GM19452 (cell line): ENCODE results near the gene SYT3.
"Not testable (repeated sequence)": the region's sequence is repeated elsewhere in the genome, so short reads cannot be mapped to it uniquely, and the experiment has no call there.

Source experiments
- ATAC-seq: cut with Tn5 transposase; IDR thresholded peaks from one replicate; pipeline ENCODE4 v1.9.1; 2021; ENCODE audit not compliant: unreplicated experiment

SYT3 gene

GRCh38 chr19:50636317-50637085, 3.2 kb downstream of the SYT3 start:
- no peak for ATAC-seq

GRCh38 chr19:50633973-50634372, 5.7 kb downstream of the SYT3 start:
- no peak for ATAC-seq

- no peak for ATAC-seq
These were observed 6.3 kb downstream of the SYT3 start for GRCh38 chr19:50633359-50633758.

GRCh38 chr19:50632151-50632835, 7.4 kb downstream of the SYT3 start:
- no peak for ATAC-seq

GRCh38 chr19:50629801-50630200, 9.9 kb downstream of the SYT3 start:
- ATAC-seq, result no peak

GRCh38 chr19:50629194-50629593, 10.5 kb downstream of the SYT3 start:
- no peak for ATAC-seq

- no peak for ATAC-seq
These were observed 11.1 kb downstream of the SYT3 start for GRCh38 chr19:50628551-50628950.

- no peak for ATAC-seq
These were observed 11.5 kb downstream of the SYT3 start for GRCh38 chr19:50628146-50628545.

- no peak for ATAC-seq
These were observed 12.9 kb downstream of the SYT3 start for GRCh38 chr19:50626795-50627194.

GRCh38 chr19:50626011-50626410, 13.7 kb downstream of the SYT3 start:
- no peak for ATAC-seq

GRCh38 chr19:50624949-50625600, 14.6 kb downstream of the SYT3 start:
- ATAC-seq, result no peak

GRCh38 chr19:50620394-50620906, 19.2 kb downstream of the SYT3 start:
- not testable (repeated sequence) for ATAC-seq

GRCh38 chr19:50619184-50619583, 20.5 kb downstream of the SYT3 start:
- not testable (repeated sequence) for ATAC-seq

GRCh38 chr19:50618379-50618778, 21.3 kb downstream of the SYT3 start:
- ATAC-seq, result not testable (repeated sequence)

GRCh38 chr19:50612504-50613404, 26.9 kb downstream of the SYT3 start:
- not testable (repeated sequence) for ATAC-seq

- no peak for ATAC-seq
These were observed 31.6 kb downstream of the SYT3 start for GRCh38 chr19:50607874-50608785.

- no peak for ATAC-seq
These were observed 32.3 kb downstream of the SYT3 start for GRCh38 chr19:50607388-50607787.

- not testable (repeated sequence) for ATAC-seq
These were observed 33.4 kb downstream of the SYT3 start for GRCh38 chr19:50606059-50606836.
